Measurements from ENCODE around the gene CDC42BPB. TPM values are rescaled to one million over a fixed set of nuclear protein-coding genes. Genes with fewer than 3 reads are reported as not detected.

The CDC42BPB gene
- total RNA-seq, 1 experiment from 2014 or later: 82.7 TPM

DNA sequence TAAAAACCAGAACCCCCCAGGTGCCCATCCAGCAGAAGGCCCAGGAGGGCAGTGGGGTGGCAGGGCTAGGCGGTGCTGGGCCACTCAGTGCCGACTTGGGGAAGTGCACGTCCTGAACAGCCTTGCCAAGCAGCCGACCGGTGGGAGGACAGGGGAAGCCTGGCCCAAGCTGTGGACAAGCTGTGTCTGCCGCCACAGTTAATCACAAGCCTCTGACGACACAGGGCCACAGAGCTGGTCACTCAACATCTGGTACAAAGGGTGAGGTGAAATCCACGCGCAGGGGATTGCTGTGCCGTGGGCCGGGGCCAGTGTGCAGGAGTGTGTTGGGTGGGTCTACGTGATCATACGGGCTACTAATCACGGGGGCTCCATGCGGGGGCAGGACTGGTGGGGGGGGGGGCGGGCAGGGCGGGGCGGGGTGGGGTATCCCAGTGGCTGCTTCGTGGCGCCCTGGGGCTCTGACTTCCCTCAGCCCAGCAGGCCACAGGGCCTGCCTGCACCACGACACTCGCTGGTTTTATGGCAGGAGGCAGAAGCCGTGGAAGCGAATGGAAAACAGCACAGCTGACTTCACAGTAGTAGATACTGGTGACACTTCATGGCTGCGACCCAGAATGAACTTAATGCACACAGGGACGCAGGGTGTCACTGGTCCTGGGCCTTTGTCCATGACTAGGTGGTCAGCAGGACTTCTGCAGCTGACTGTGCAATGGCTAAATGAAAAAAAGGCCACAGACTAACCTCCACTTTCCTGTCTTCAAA is 124.7 kb downstream of the CDC42BPB start:
- Mint-ChIP-seq H3K27me3 (ENCODE audit: insufficient read depth, unreplicated experiment) (no peaks in the 10 kb centered on the region), H3K36me3 (ENCODE audit: insufficient read depth, unreplicated experiment) (peaks cover 38% of the 10 kb centered on the region), H3K27ac (ENCODE audit: low read depth, unreplicated experiment) (no peak overlapping the region), H3K4me1 (ENCODE audit: insufficient read depth, unreplicated experiment) (peaks cover 6% of the 10 kb centered on the region), H3K4me3 (ENCODE audit: unreplicated experiment) (no peak overlapping the region), H3K9me3 (ENCODE audit: unreplicated experiment) (no peaks in the 10 kb centered on the region)
- intact Hi-C loops (cut with micrococcal nuclease): no loop called here
- CTCF ChIA-PET: interaction anchor here (0.6 kb wide), 1 partner anchor 1972 kb away, joined by 4 read pairs; no protein-coding TSS in a partner anchor
- BruUV-seq (replicated peaks): no TSS peak
- TF ChIP-seq CTCF (IDR thresholded peaks at IDR 0.05; ENCODE audit: unreplicated experiment): no peak
- POLR2A ChIA-PET: no interaction called here
- no peak for DNase-seq (ENCODE audit: unreplicated experiment)

GRCh38 chr14:102931580-102932285 is 125.6 kb downstream of the CDC42BPB start:
- BruUV-seq (replicated peaks): no TSS peak
- POLR2A ChIA-PET: no interaction called here
- CTCF ChIA-PET: interaction anchor here (0.6 to 1.3 kb wide), 3 partner anchors 9 to 1973 kb away, joined by 3 to 4 read pairs (median 3); no protein-coding TSS in a partner anchor

DNA sequence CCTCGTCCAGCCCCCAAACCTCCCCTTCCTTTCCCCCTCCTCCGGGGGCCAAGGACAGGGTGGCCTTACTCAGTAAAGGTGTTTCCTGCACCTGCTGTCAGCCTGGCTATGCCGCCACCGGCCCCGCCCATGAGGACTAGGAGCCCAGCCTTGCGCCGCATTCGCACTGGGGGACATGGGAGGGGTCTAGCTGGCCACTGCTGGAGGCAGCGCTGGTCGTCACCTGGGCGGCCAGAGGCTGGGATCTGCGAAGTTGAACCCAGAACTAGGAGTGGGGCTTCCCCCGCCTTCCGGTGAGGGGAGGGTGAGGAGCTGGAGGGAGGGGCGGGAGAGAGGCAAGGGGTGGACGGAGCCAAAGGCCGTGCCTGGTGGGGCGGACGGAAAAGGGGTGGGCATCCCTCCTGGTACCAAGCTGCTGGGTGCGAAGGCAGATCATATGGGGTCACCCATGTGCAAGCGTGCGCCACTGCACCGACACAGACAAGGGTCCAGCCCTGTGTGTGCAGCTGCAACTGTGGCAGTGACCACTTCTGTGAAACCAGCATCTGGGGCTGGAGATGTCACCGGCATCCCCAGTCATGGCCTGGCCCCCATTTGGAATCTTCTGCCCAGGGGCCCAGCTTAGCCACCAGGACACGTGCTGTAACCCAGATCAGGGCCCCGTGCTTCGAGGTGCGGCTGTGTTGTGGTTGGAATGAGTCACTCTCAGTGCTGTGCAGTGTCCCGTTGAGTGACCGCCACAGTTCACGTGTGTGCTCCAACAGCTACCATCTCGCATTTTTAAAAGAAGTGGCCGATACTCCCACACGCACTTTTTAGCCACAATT is 126.4 kb downstream of the CDC42BPB start:
- peaks cover 27% of the 10 kb centered on the region for H3K36me3 Mint-ChIP-seq (ENCODE audit: insufficient read depth, unreplicated experiment)
- H3K9me3 Mint-ChIP-seq (ENCODE audit: unreplicated experiment): no peaks in the 10 kb centered on the region
- DNase-seq (ENCODE audit: unreplicated experiment): peak; percentile 65
- no peaks in the 10 kb centered on the region for H3K27me3 Mint-ChIP-seq (ENCODE audit: insufficient read depth, unreplicated experiment)
- intact Hi-C loops (cut with micrococcal nuclease): no loop called here
- TF ChIP-seq CTCF (IDR thresholded peaks at IDR 0.05; ENCODE audit: unreplicated experiment): no peak
- H3K27ac Mint-ChIP-seq (ENCODE audit: low read depth, unreplicated experiment): no peak overlapping the region
- H3K4me1 Mint-ChIP-seq (ENCODE audit: insufficient read depth, unreplicated experiment): peaks cover 12% of the 10 kb centered on the region
- ChIA-PET POLR2A (no interaction called here), CTCF (interaction anchor here (1.0 to 1.3 kb wide), 2 partner anchors 9 to 45 kb away, joined by 3 read pairs; no protein-coding TSS in a partner anchor)
- BruUV-seq (replicated peaks): no TSS peak
- H3K4me3 Mint-ChIP-seq (ENCODE audit: unreplicated experiment): no peak overlapping the region

More at GRCh38 chr14:102931580-102932285, 125.6 kb downstream of the CDC42BPB start:
- Mint-ChIP-seq H3K4me1 (ENCODE audit: insufficient read depth, unreplicated experiment) (peaks cover 12% of the 10 kb centered on the region), H3K27me3 (ENCODE audit: insufficient read depth, unreplicated experiment) (no peaks in the 10 kb centered on the region), H3K36me3 (ENCODE audit: insufficient read depth, unreplicated experiment) (peaks cover 28% of the 10 kb centered on the region), H3K27ac (ENCODE audit: low read depth, unreplicated experiment) (no peak overlapping the region), H3K9me3 (ENCODE audit: unreplicated experiment) (no peaks in the 10 kb centered on the region), H3K4me3 (ENCODE audit: unreplicated experiment) (no peak overlapping the region)
- TF ChIP-seq CTCF (IDR thresholded peaks at IDR 0.05; ENCODE audit: unreplicated experiment): no peak
- intact Hi-C loops (cut with micrococcal nuclease): no loop called here
- no peak for DNase-seq (ENCODE audit: unreplicated experiment)

Measured in MCF 10A (cell line).